Measurements from ENCODE around the gene VMP1.
A peak's percentile ranks its signal among the peaks of the same experiment; 100 is the strongest.

The VMP1 gene

GRCh38 chr17:59786536-59787319 is 79.3 kb downstream of the VMP1 start (continued):
- no peak for TF ChIP-seq ZNF280D (tag by site-specific recombination; IDR thresholded peaks at IDR 0.05)
- no peak for TF ChIP-seq ZNF704 (tag by site-specific recombination; IDR thresholded peaks at IDR 0.05)
- no peak for TF ChIP-seq ZNF350 (tag by site-specific recombination; IDR thresholded peaks at IDR 0.05)
- TF ChIP-seq ZBTB17 (tag by site-specific recombination; IDR thresholded peaks at IDR 0.05): peak; percentile 72
- no peak for TF ChIP-seq ZNF776 (tag by site-specific recombination; IDR thresholded peaks at IDR 0.05; ENCODE audit: borderline replicate concordance)
- TF ChIP-seq GLI4 (tag by site-specific recombination; IDR thresholded peaks at IDR 0.05): no peak
- TF ChIP-seq ZNF785 (tag by site-specific recombination; IDR thresholded peaks at IDR 0.05): no peak
- TF ChIP-seq ZNF37A (tag by site-specific recombination; IDR thresholded peaks at IDR 0.05): no peak
- TF ChIP-seq ZNF670 (tag by site-specific recombination; IDR thresholded peaks at IDR 0.05; ENCODE audit: low read depth): no peak
- no peak for TF ChIP-seq ZNF747 (tag by site-specific recombination; IDR thresholded peaks at IDR 0.05)
- TF ChIP-seq ZBTB11 (tag by site-specific recombination; conservative IDR thresholded peaks at IDR 0.05; ENCODE audit: low read depth): peak; percentile 80
- no peak for TF ChIP-seq ZFHX2 (tag by site-specific recombination; conservative IDR thresholded peaks at IDR 0.05)
- no peak for TF ChIP-seq ZBTB6 (tag by site-specific recombination; IDR thresholded peaks at IDR 0.05)
- TF ChIP-seq ZNF19 (tag by site-specific recombination; IDR thresholded peaks at IDR 0.05; ENCODE audit: low read depth): no peak
- TF ChIP-seq ZNF792 (tag by site-specific recombination; IDR thresholded peaks at IDR 0.05): no peak
- no peak for TF ChIP-seq ZFP37 (tag by site-specific recombination; IDR thresholded peaks at IDR 0.05)
- TF ChIP-seq ZNF184 (tag by site-specific recombination; IDR thresholded peaks at IDR 0.05): no peak
- no peak for TF ChIP-seq ZSCAN5A (tag by site-specific recombination; IDR thresholded peaks at IDR 0.05)
- TF ChIP-seq ZBTB44 (tag by site-specific recombination; IDR thresholded peaks at IDR 0.05): peak; percentile 97
- no peak for TF ChIP-seq SALL2 (tag by site-specific recombination; IDR thresholded peaks at IDR 0.05; ENCODE audit: borderline replicate concordance)
- peak; percentile 42 for TF ChIP-seq SETDB1 (IDR thresholded peaks at IDR 0.05; ENCODE audit: insufficient read length, low read length)
- peak; percentile 90 for TF ChIP-seq ZNF366 (tag by site-specific recombination; conservative IDR thresholded peaks at IDR 0.05)
- TF ChIP-seq SP7 (tag by site-specific recombination; IDR thresholded peaks at IDR 0.05): peak; percentile 93
- no peak for TF ChIP-seq ZNF514 (tag by site-specific recombination; IDR thresholded peaks at IDR 0.05)
- TF ChIP-seq PRDM4 (tag by site-specific recombination; IDR thresholded peaks at IDR 0.05): peak; percentile 57; the same call in 1 of the 2 replicates
